H1 (cell line): Measurements from ENCODE around the gene TTC28. TPM values are rescaled to one million over a fixed set of nuclear protein-coding genes. Genes with fewer than 3 reads are reported as not detected.

ENCODE experiments used
- CTCF ChIA-PET: fragments of 300-600 bp; sonication (Branson Sonifier 250); formaldehyde crosslinking; loops from one replicate; lab custom pipeline; 2021; ENCODE audit not compliant: partially characterized antibody; lab: Charles Lee
- POLR2A ChIA-PET: fragments of 300-600 bp; sonication (Branson Sonifier 250); formaldehyde crosslinking; loops from one replicate; lab custom pipeline; 2021; ENCODE audit warnings: inconsistent platforms; ENCODE audit not compliant: partially characterized antibody; lab: Charles Lee
- DNase-seq, 2 experiments: peaks; one replicate each; pipeline versions ENCODE4 v3.0.0 to v3.0.0-alpha.2; 2010 to 2022; ENCODE audit warnings: low spot score in 2 of 2, low read depth in 1 of 2, mixed read lengths in 1 of 2
- FAIRE-seq: peaks from 2 replicates; lab custom pipeline; 2011; peaks lifted over from hg19 to GRCh38; lab: Jason Lieb, UNC
- H2AFZ ChIP-seq: 2 replicates; pipeline ENCODE4 v1.8.1; 2012; ENCODE audit warnings: low read length, inconsistent platforms
- H2AK5ac ChIP-seq: 2 replicates; pipeline ENCODE4 v1.6.1; 2013; ENCODE audit warnings: low read depth, low read length
- H2BK120ac ChIP-seq: replicated peaks from 2 replicates; pipeline ENCODE3; 2013; ENCODE audit warnings: low read depth, low read length, inconsistent platforms
- H2BK12ac ChIP-seq: 2 replicates; pipeline ENCODE4 v1.6.1; 2013; ENCODE audit warnings: low read depth, low read length
- H2BK15ac ChIP-seq: 2 replicates; pipeline ENCODE4 v1.6.1; 2013; ENCODE audit warnings: low read length
- H2BK20ac ChIP-seq: 2 replicates; pipeline ENCODE4 v1.6.1; 2013; ENCODE audit warnings: low read length
- H2BK5ac ChIP-seq: 2 replicates; pipeline ENCODE4 v1.6.1; 2013; ENCODE audit warnings: low read depth, low read length
- H3K14ac ChIP-seq: 2 replicates; pipeline ENCODE4 v1.6.1; 2013; ENCODE audit warnings: inconsistent platforms; ENCODE audit not compliant: insufficient read length
- H3K18ac ChIP-seq: 2 replicates; pipeline ENCODE4 v1.6.1; 2013; ENCODE audit warnings: low read length; ENCODE audit errors: extremely low read depth
- H3K23ac ChIP-seq: 2 replicates; pipeline ENCODE4 v1.6.1; 2013; ENCODE audit warnings: inconsistent platforms; ENCODE audit not compliant: insufficient read length
- H3K23me2 ChIP-seq: 2 replicates; pipeline ENCODE4 v1.6.1; 2013; ENCODE audit warnings: low read depth, low read length
- H3K27ac ChIP-seq: 2 replicates; pipeline ENCODE4 v1.6.1; 2011; ENCODE audit warnings: low read depth, low read length, inconsistent platforms
- H3K27me3 ChIP-seq, 4 experiments: replicated peaks in 1 of 4; 1 replicate in 1 of 4; 2 replicates in 3 of 4; pipeline versions ENCODE4 v1.6.1 to v1.8.1; 2011 to 2013; ENCODE audit warnings: low read length in 3 of 4, mild to moderate bottlenecking in 3 of 4, inconsistent platforms in 2 of 4, mixed read lengths in 2 of 4, moderate library complexity in 1 of 4; ENCODE audit not compliant: control insufficient read depth in 3 of 4, insufficient read depth in 3 of 4; ENCODE audit errors: extremely low read depth in 1 of 4
- H3K36me3 ChIP-seq, 4 experiments: 2 replicates each; pipeline versions ENCODE4 v1.6.1 to v1.8.1; 2011 to 2013; ENCODE audit warnings: mild to moderate bottlenecking in 4 of 4, low read length in 3 of 4, moderate library complexity in 2 of 4, control low read depth in 1 of 4, inconsistent platforms in 1 of 4; ENCODE audit not compliant: insufficient read depth in 4 of 4, control insufficient read depth in 2 of 4
- H3K4ac ChIP-seq: replicated peaks from 2 replicates; pipeline ENCODE3; 2013; ENCODE audit warnings: low read length, low read depth, mixed read lengths, inconsistent platforms; ENCODE audit not compliant: insufficient read length
- H3K4me1 ChIP-seq, 4 experiments: replicated peaks in 1 of 4; 1 replicate in 1 of 4; 2 replicates in 3 of 4; pipeline versions ENCODE4 v1.6.1 to v1.8.1; 2011 to 2013; ENCODE audit warnings: low read length in 3 of 4, inconsistent platforms in 2 of 4, mixed read lengths in 1 of 4; ENCODE audit not compliant: insufficient read depth in 4 of 4, control insufficient read depth in 3 of 4
- H3K4me2 ChIP-seq, 2 experiments: 2 replicates each; pipeline versions ENCODE4 v1.6.1 to v1.8.1; 2011 to 2013; ENCODE audit warnings: low read depth in 2 of 2, low read length in 2 of 2, control low read depth in 1 of 2, inconsistent platforms in 1 of 2, mild to moderate bottlenecking in 1 of 2; ENCODE audit not compliant: insufficient read depth in 1 of 2
- H3K4me3 ChIP-seq, 4 experiments: fragments of 200-600, 300-600 bp in 1 of 4; sonication (generic), shearing (Covaris generic), sonication (Bioruptor Twin) in 1 of 4; 2 replicates each; pipeline versions ENCODE4 v1.5.1 to v1.8.1; 2011 to 2016; ENCODE audit warnings: low read length in 4 of 4, low read depth in 3 of 4, control low read depth in 2 of 4, inconsistent platforms in 2 of 4, mild to moderate bottlenecking in 2 of 4, mixed read lengths in 1 of 4, moderate library complexity in 1 of 4; ENCODE audit not compliant: insufficient read depth in 2 of 4; ENCODE audit errors: extremely low read depth in 1 of 4
- H3K56ac ChIP-seq: replicated peaks from 2 replicates; pipeline ENCODE3; 2013; ENCODE audit warnings: low read depth, mild to moderate bottlenecking, mixed read lengths, low read length, inconsistent platforms; ENCODE audit not compliant: insufficient read length
- H3K79me1 ChIP-seq: 2 replicates; pipeline ENCODE4 v1.6.1; 2013; ENCODE audit warnings: low read depth, low read length, control low read depth
- H3K79me2 ChIP-seq, 2 experiments: 2 replicates each; pipeline versions ENCODE4 v1.6.1 to v1.8.1; 2012 to 2013; ENCODE audit warnings: low read length in 2 of 2, mild to moderate bottlenecking in 2 of 2, inconsistent platforms in 1 of 2; ENCODE audit not compliant: insufficient read depth in 2 of 2, control insufficient read depth in 1 of 2
- H3K9ac ChIP-seq, 4 experiments: replicated peaks in 1 of 4; 1 replicate in 1 of 4; 2 replicates in 3 of 4; pipeline versions ENCODE4 v1.6.1 to v1.8.1; 2011 to 2013; ENCODE audit warnings: low read depth in 3 of 4, low read length in 3 of 4, control low read depth in 2 of 4, mild to moderate bottlenecking in 2 of 4, moderate library complexity in 2 of 4, inconsistent platforms in 1 of 4; ENCODE audit errors: extremely low read depth in 1 of 4
- H3K9me3 ChIP-seq, 2 experiments: 2 replicates each; pipeline versions ENCODE4 v1.6.1 to v1.8.1; 2012 to 2013; ENCODE audit warnings: mild to moderate bottlenecking in 2 of 2, moderate library complexity in 2 of 2, control low read depth in 1 of 2, inconsistent platforms in 1 of 2, low read depth in 1 of 2, low read length in 1 of 2, mixed read lengths in 1 of 2; ENCODE audit not compliant: insufficient read depth in 2 of 2
- H4K20me1 ChIP-seq, 2 experiments: replicated peaks in 1 of 2; 2 replicates each; pipeline versions ENCODE3 to v1.8.1; 2011 to 2013; ENCODE audit warnings: inconsistent platforms in 2 of 2, low read length in 2 of 2, mild to moderate bottlenecking in 1 of 2; ENCODE audit not compliant: insufficient read depth in 2 of 2, control insufficient read depth in 1 of 2
- H4K5ac ChIP-seq: 2 replicates; pipeline ENCODE4 v1.6.1; 2013; ENCODE audit warnings: low read length, low read depth, mixed read lengths, inconsistent platforms; ENCODE audit not compliant: insufficient read length
- H4K8ac ChIP-seq: 2 replicates; pipeline ENCODE4 v1.8.0; 2013; ENCODE audit warnings: mild to moderate bottlenecking, moderate library complexity, low read length, inconsistent platforms; ENCODE audit not compliant: insufficient read depth; ENCODE audit errors: extremely low read depth
- H4K91ac ChIP-seq: replicated peaks from 2 replicates; pipeline ENCODE3; 2013; ENCODE audit warnings: low read length, mixed read lengths, inconsistent platforms; ENCODE audit not compliant: insufficient read length
- BACH1 ChIP-seq: IDR thresholded peaks from 2 replicates; pipeline ENCODE4 v1.6.1; 2012; ENCODE audit warnings: low read length, improper control_type of control experiment
- BRCA1 ChIP-seq: IDR thresholded peaks from 2 replicates; pipeline ENCODE4 v1.6.1; 2012; ENCODE audit warnings: low read depth, low read length, improper control_type of control experiment
- CBX8 ChIP-seq: fragments of 300-800, 300-1000 bp; sonication (generic); IDR thresholded peaks from 2 replicates; pipeline ENCODE4 v1.7.1; 2016; ENCODE audit warnings: low read depth, low read length, borderline replicate concordance
- CEBPB ChIP-seq: IDR thresholded peaks from 2 replicates; pipeline ENCODE4 v1.6.1; 2012; ENCODE audit warnings: low read depth, low read length
- EZH2 ChIP-seq: fragments of 200-600 bp; sonication (generic); IDR thresholded peaks from 2 replicates; pipeline ENCODE4 v1.7.1; 2012; ENCODE audit warnings: low read depth, mild to moderate bottlenecking, moderate library complexity, low read length, inconsistent platforms; ENCODE audit not compliant: severe bottlenecking
- HDAC2 ChIP-seq, 2 experiments: fragments of 300-600 bp in 1 of 2; sonication (generic) in 1 of 2; IDR thresholded peaks; 2 replicates each; pipeline ENCODE4 v1.6.1; 2011 to 2012; ENCODE audit warnings: low read depth in 2 of 2, low read length in 2 of 2, mild to moderate bottlenecking in 2 of 2, moderate library complexity in 2 of 2, borderline replicate concordance in 1 of 2, inconsistent platforms in 1 of 2
- KDM4A ChIP-seq: IDR thresholded peaks from one replicate; pipeline ENCODE4 v1.7.1; 2012; ENCODE audit warnings: low read depth, mild to moderate bottlenecking, moderate library complexity, low read length, inconsistent platforms; ENCODE audit not compliant: severe bottlenecking
- NRF1 ChIP-seq: IDR thresholded peaks from 2 replicates; pipeline ENCODE4 v1.6.1; 2011; ENCODE audit warnings: mild to moderate bottlenecking, low read depth, low read length, improper control_type of control experiment
- POLR2A ChIP-seq, 2 experiments: IDR thresholded peaks; 1 replicate in 1 of 2; 2 replicates in 1 of 2; pipeline ENCODE4 v1.6.1; 2011; ENCODE audit warnings: low read depth in 2 of 2, low read length in 2 of 2, mild to moderate bottlenecking in 2 of 2; ENCODE audit errors: control extremely low read depth in 1 of 2
- POLR2AphosphoS5 ChIP-seq: IDR thresholded peaks from 2 replicates; pipeline ENCODE4 v1.6.1; 2011; ENCODE audit warnings: low read depth, low read length
- RBBP5 ChIP-seq: IDR thresholded peaks from 2 replicates; pipeline ENCODE4 v1.7.1; 2012; ENCODE audit warnings: low read depth, mild to moderate bottlenecking, inconsistent platforms, low read length, moderate library complexity, borderline replicate concordance
- RFX5 ChIP-seq: IDR thresholded peaks from 2 replicates; pipeline ENCODE4 v1.6.1; 2011; ENCODE audit warnings: low read depth, low read length, improper control_type of control experiment, borderline replicate concordance
- SIRT6 ChIP-seq: IDR thresholded peaks from one replicate; pipeline ENCODE4 v1.7.1; 2012; ENCODE audit warnings: low read length, inconsistent platforms
- SP2 ChIP-seq: IDR thresholded peaks from 2 replicates; pipeline ENCODE4 v1.6.1; 2012; ENCODE audit warnings: mild to moderate bottlenecking, low read length, inconsistent platforms
- TEAD4 ChIP-seq: IDR thresholded peaks from 2 replicates; pipeline ENCODE4 v1.6.1; 2012; ENCODE audit warnings: low read depth, low read length, inconsistent platforms, mixed read lengths
- WGBS, 2 experiments: shearing (Covaris generic) in 1 of 2; methylation state at CpG; one replicate each; pipeline versions ENCODE4 v1.1.6 to v1.1.7; 2013 to 2015; ENCODE audit warnings: low lambda C conversion rate in 2 of 2, mixed read lengths in 2 of 2, inconsistent platforms in 1 of 2, low coverage in 1 of 2, missing lambda C conversion rate in 1 of 2; ENCODE audit not compliant: insufficient replicate concordance in 2 of 2, insufficient coverage in 1 of 2, insufficient read length in 1 of 2; ENCODE audit errors: extremely low coverage in 1 of 2, missing lambda C conversion rate in 1 of 2; 5-methylcytosine and 5-hydroxymethylcytosine counted together
- polyA plus RNA-seq, 7 experiments: library from polyadenylated mRNA; depleted of rRNA in 3 of 7; stranded (reverse) in 5 of 7; unstranded in 2 of 7; fragments of >200 nt in 5 of 7; fragments of 200-250 nt in 2 of 7; gene quantifications; 1 replicate in 5 of 7; 2 replicates in 1 of 7; 4 replicates in 1 of 7; pipeline versions ENCODE4 v1.2.1 to v1.2.3, GENCODE V29; 2011 to 2013; ENCODE audit warnings: missing spikeins in 2 of 7, mixed read lengths in 2 of 7
- total RNA-seq: library from RNA; stranded (reverse); fragmentation: NEBNext Ultra II Directional; extraction: Animal tissue kit (Norgen Biotek cat#: 25700); gene quantifications from 2 replicates; pipeline ENCODE4 v1.2.1, GENCODE V29; 2021

The TTC28 gene
- total and polyA plus RNA-seq, 2 of the 8 experiments (the other 6 are each of a cell fraction or from before 2014, with no cell fraction given), result 2.6 to 12.6 TPM

GRCh38 chr22:28599693-28600092 lies 79.9 kb downstream of the TTC28 start:
- no peak overlapping the region for H3K27ac ChIP-seq
- no peaks in the 10 kb centered on the region for H4K20me1 ChIP-seq
- H2BK120ac ChIP-seq, result no peak overlapping the region
- H3K18ac ChIP-seq, result no peak overlapping the region
- no peak overlapping the region for H2BK20ac ChIP-seq
- TF ChIP-seq SP2, result no peak
- TF ChIP-seq CBX8, result no peak
- no peak for TF ChIP-seq RBBP5
- TF ChIP-seq POLR2A (IDR thresholded peaks at IDR 0.05; ENCODE audit: control extremely low read depth in 1 of 2, low read depth in 2 of 2, low read length in 2 of 2), result no peak
- TF ChIP-seq HDAC2 (IDR thresholded peaks at IDR 0.05; ENCODE audit: borderline replicate concordance in 1 of 2, low read depth in 2 of 2, low read length in 2 of 2), result no peak
- no peak for TF ChIP-seq SIRT6
- no peak for TF ChIP-seq NRF1
- TF ChIP-seq TEAD4, result no peak
- no peak for TF ChIP-seq BRCA1
- no peak for TF ChIP-seq KDM4A
- TF ChIP-seq POLR2AphosphoS5, result no peak
- no peak for TF ChIP-seq EZH2
- TF ChIP-seq CEBPB, result no peak
- no peak for TF ChIP-seq RFX5
- TF ChIP-seq BACH1, result no peak
- H3K79me2 ChIP-seq, result no peaks in the 10 kb centered on the region
- no peak overlapping the region for H3K14ac ChIP-seq
- no peaks in the 10 kb centered on the region for H3K27me3 ChIP-seq
- DNase-seq (no peak), FAIRE-seq (no peak)
- POLR2A ChIA-PET, result interaction anchor here (0.5 kb wide), 1 partner anchor 45 kb away, joined by 3 read pairs; no protein-coding TSS in a partner anchor
- no peak overlapping the region for H3K23ac ChIP-seq
- CTCF ChIA-PET, result interaction anchor here (0.6 to 5.2 kb wide), 20 partner anchors 9 to 648 kb away, joined by 3 to 64 read pairs (median 3); no protein-coding TSS in a partner anchor
- H3K4me3 ChIP-seq, result no peak overlapping the region
- H2AFZ ChIP-seq, result no peak overlapping the region
- no peak overlapping the region for H2BK5ac ChIP-seq
- H2AK5ac ChIP-seq, result no peak overlapping the region
- H4K5ac ChIP-seq, result no peak overlapping the region
- H3K4ac ChIP-seq, result no peak overlapping the region
- no peak overlapping the region for H4K91ac ChIP-seq
- H3K9me3 ChIP-seq, result no peaks in the 10 kb centered on the region
- WGBS, 2 experiments, result 90% methylated on average over 2 of the region's 2 CpGs; no CpG with 5 or more reads in 1 of the 2 experiments
- no peaks in the 10 kb centered on the region for H3K4me1 ChIP-seq
- no peak overlapping the region for H3K4me2 ChIP-seq
- no peak overlapping the region for H3K9ac ChIP-seq
- H4K8ac ChIP-seq, result no peak overlapping the region
- no peaks in the 10 kb centered on the region for H3K36me3 ChIP-seq
- H3K56ac ChIP-seq, result no peak overlapping the region
- no peaks in the 10 kb centered on the region for H3K79me1 ChIP-seq
- H2BK12ac ChIP-seq, result no peak overlapping the region
- no peaks in the 10 kb centered on the region for H3K23me2 ChIP-seq
- H2BK15ac ChIP-seq, result no peak overlapping the region
